GM13976 (cell line): Measurements from ENCODE around the gene KRTAP2-3.
"Not testable (repeated sequence)": the region's sequence is repeated elsewhere in the genome, so short reads cannot be mapped to it uniquely, and the experiment has no call there.

Experiments
- DNase-seq: peaks from one replicate; pipeline ENCODE4 v3.0.0; 2012; ENCODE audit warnings: low spot score
- in situ Hi-C: fragments of 300-500 bp; cut with MboI; formaldehyde crosslinking; loops from one replicate; pipeline ENCODE4 v1.12.0; 2022; ENCODE audit warnings: low sequenced_read_pairs, mixed read lengths, inconsistent platforms; ENCODE audit not compliant: unreplicated experiment
- TF ChIP-seq, protein P1 (sequence below): IDR thresholded peaks from 2 replicates; pipeline ENCODE4 v1.5.1; 2012; ENCODE audit warnings: borderline replicate concordance, mild to moderate bottlenecking; ENCODE audit not compliant: insufficient read depth; ENCODE audit errors: extremely low read depth, missing control alignments, control extremely low read depth

KRTAP2-3 gene

DNA sequence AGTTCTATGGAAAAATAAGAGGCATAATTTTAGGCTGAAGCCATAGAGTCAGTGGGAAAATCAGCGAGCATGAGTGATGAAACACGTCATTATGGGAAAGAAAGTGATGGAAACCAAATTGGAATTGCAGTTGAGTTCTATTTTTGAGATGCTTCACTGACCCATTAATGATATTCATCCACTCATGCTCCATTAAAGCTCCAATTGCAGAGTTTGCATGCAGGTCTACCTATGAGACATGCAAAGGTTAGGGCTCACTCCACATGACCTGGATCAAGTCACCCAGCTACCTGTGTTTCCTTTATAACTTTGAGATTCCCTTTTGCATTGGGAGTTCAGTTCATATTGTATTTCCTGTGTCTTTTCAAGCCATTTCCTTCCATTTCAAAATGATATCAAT lies 13.8 kb upstream of the KRTAP2-3 start:
- DNase-seq, result no peak
- in situ Hi-C loops, result no loop called here
- TF ChIP-seq, protein P1, sequence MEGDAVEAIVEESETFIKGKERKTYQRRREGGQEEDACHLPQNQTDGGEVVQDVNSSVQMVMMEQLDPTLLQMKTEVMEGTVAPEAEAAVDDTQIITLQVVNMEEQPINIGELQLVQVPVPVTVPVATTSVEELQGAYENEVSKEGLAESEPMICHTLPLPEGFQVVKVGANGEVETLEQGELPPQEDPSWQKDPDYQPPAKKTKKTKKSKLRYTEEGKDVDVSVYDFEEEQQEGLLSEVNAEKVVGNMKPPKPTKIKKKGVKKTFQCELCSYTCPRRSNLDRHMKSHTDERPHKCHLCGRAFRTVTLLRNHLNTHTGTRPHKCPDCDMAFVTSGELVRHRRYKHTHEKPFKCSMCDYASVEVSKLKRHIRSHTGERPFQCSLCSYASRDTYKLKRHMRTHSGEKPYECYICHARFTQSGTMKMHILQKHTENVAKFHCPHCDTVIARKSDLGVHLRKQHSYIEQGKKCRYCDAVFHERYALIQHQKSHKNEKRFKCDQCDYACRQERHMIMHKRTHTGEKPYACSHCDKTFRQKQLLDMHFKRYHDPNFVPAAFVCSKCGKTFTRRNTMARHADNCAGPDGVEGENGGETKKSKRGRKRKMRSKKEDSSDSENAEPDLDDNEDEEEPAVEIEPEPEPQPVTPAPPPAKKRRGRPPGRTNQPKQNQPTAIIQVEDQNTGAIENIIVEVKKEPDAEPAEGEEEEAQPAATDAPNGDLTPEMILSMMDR, result no peak

DNA sequence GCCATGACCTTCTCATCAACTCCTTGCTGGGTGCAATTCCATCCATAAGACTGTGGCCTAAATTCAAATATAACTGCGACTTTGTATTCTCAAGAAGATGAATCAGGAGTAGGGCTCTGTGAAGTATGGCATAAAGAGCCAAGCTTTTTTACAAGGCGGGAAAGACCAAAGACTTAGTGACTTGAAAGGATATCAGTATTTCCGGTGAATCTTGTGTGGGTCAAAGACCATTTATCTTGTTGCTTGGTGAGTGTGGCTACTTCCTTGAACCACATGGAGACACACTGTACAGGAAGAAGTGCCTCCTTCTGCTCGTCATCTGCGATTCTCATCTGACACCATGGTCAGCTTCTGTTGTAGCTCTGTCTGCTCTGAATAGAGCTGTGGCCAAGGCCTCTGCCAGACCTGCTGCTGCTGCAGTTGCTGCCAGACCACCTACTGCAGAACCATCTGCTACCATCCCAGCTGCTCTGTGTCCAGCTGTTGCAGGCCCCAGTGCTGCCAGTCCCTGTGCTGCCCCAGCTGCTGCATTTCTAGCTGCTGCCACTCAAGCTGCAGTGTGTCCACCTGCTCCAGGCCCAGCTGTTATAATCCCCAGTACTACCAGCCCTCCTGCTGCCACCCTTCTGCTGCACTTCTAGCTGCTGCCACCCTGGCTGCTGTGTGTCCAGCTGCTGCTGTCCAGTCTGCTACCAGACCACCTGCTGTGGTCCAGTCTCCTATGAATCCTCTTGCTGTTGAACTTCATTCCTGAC lies 11.9 kb upstream of the KRTAP2-3 start:
- TF ChIP-seq, protein P1, result no peak
- DNase-seq, result no peak
- in situ Hi-C loops, result no loop called here

- DNase-seq, result no peak
- in situ Hi-C loops, result no loop called here
- TF ChIP-seq, protein P1, result no peak
Measured at GRCh38 chr17:41069031-41069430, 9.1 kb upstream of the KRTAP2-3 start.

DNA sequence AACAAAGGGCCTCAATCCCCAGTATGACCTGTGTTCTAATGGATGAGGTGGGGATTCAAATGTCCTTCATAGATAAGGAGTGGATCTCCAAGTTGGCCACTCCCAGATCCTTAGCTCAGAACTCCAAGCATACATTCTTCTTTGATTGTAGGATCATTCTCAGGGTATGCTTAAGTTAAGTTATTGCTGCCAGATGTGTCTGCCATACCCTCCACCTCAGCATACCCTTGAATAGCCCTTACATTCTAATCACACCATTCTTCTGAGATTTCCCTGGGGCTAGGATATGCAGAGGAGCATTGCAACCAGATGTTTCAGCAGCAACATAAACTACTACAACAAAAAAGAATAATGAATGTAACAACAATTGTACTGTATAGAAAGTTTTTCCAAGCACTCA lies 7.4 kb upstream of the KRTAP2-3 start:
- in situ Hi-C loops, result no loop called here

GRCh38 chr17:41065829-41066624 lies 6.1 kb upstream of the KRTAP2-3 start, which contains the start of gene KRTAP2-4:
Gene KRTAP2-4 (minus strand): TSS chr17:41065879. CDS start chr17:41065845, 34 bp downstream.
- no peak for DNase-seq
- TF ChIP-seq, protein P1, result no peak
- in situ Hi-C loops, result no loop called here

More for the DNA sequence above, 7.4 kb upstream of the KRTAP2-3 start:
- TF ChIP-seq, protein P1, result no peak
- no peak for DNase-seq

GRCh38 chr17:41065016-41065689 lies 5.2 kb upstream of the KRTAP2-3 start:
- in situ Hi-C loops, DNase-seq: not testable (repeated sequence)
